HT1080 (cell line): ENCODE data around the gene OPN4. TPM values are rescaled to one million over a fixed set of nuclear protein-coding genes. Genes with fewer than 3 reads are reported as not detected.

Experiments
- DNase-seq: peaks from one replicate; pipeline ENCODE4 v3.0.0-alpha.2; 2015; ENCODE audit warnings: low read depth
- total RNA-seq: library from RNA; depleted of rRNA; stranded (reverse); fragments of >200 nt; shearing (Covaris generic); gene quantifications from 2 replicates; pipeline ENCODE4 v1.2.3, GENCODE V29; 2014

OPN4 gene
- total RNA-seq, 1 experiment from 2014 or later = not detected

DNA sequence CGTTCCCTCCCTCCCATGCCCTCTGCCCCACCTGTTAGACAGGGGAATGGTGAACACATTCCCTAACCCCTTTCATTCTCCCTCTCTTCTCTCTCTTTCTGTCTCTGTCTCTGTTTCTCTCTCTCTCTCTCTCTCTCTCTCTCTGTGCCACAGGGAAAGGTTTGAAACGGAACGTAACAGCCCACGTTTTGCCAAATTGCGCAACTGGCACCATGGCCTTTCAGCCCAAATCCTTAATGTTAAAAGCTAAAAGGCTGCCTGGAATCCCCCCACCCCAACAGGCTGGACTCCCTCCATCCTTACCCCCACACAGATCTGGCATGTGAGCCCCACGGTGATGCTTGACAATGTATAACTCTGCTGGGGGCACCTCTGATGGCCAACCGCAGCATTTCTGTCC, 44.8 kb downstream of the OPN4 start:
- no peak for DNase-seq

DNA sequence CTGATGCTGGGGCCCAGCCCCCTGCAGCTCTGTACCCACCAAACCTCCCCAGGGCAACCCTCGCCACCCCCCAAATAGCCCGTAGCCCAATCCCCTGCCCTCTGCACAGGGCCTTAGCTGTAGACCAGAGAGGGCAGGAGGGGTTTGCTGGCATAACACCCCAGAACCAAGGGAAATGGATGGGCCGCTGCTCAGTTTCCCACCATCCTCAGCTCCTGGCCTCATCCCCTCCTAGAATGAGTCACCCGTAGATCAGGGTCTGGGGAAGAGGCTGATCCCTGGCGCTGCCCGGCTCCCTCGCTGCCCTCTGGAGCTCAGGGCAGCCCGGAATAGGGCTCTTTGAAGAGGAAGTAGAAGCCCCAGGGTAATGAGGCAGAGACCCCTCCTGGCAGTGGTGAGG, 45.2 kb downstream of the OPN4 start:
- DNase-seq = peak; percentile 21

DNA sequence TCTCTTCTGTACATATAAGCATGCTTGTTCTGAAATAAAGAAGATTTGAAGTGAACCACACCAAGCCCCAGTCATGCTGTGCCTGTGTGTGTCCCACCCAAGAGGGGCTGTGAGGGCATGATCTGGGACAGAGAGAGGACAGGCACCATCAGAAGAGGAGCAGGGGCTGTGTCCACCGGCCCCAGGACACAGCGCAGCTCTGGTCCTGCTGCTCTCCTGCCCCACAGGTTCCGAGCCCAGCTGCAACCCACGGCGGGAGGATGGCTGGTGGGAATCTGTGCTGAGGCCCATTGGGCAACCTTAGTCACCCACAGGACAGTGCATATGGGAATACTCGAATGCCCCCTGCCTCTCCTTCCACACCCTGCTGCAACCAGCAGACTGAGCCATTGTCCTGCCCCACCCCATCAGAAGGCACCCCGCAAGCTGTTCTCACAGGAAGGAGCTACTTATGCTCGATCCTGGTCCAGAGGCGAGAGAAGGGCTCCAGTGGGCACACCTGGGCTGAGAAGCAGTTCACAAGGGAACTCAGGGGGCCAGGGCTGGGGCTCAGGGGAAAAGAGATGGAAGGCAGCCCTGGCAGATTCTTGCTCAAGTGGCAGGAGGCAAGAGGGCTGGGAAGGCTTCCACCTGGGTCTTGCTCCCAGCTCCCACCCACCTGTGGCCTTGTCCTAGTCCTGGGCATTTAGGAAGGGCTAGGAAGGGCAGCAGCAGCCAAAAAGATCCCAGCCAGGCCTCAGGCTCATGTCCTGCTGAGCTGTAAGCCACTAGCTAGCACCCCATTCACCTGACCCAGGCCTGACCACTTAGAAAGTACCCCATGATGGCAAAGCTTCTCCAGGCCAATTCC, 45.9 kb downstream of the OPN4 start:
- no peak for DNase-seq

DNA sequence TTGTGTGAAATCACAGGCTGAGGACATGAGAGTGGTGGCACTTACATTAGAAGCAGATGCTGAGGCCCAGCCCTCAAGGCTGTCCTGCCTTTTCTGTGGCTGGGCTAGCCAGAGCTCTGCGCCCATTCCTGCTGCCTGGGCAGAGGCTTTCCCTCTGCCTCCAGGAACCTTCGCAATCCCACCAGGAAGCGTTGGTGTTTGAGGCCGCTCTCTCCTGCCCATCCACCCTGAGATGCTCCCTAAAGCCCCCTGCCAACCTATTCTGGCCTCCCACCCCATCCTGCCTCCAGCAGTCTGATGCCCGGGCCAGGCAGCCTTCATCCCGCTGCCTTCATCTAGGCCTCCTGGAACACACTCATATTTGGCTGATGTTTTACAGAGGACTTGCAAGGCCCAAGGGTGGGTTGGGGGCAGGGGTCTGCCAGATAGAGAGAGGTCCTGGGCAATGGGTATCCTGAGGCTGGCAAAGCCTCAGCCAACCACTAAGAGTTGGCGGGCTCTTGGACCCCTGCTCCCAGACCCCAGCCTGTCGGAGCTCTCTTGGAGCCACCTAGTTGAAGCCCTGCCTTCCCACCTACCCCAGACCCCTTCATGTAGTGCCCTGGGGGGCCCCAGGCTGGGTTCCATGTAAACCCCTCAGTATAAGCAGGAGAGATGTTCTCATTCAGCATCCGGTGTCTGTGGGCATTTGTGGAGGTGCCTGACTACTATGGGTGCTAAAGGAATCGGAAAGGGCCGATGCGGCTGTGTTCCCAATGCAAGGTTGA, 46.7 kb downstream of the OPN4 start:
- no peak for DNase-seq

DNA sequence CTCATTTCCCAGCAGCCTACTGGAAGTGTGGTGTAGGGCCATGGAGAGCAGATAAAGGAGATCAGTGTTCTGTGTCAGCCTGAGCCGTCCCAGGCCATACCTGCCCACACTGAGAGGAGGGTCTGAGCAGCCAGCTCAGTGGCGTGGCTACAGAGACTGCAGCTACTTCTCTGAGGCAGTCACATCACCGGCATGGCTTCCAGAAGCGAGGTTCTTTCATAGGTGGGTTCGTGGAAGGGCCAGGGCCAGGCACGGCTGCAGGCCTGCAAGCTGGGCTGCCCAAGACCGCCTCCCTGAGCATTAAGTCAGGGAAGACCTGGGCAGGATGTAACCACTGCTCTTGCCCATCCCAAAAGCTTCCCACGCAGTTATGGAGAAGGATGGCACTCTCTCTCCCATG, 48.8 kb downstream of the OPN4 start:
- DNase-seq = no peak

DNA sequence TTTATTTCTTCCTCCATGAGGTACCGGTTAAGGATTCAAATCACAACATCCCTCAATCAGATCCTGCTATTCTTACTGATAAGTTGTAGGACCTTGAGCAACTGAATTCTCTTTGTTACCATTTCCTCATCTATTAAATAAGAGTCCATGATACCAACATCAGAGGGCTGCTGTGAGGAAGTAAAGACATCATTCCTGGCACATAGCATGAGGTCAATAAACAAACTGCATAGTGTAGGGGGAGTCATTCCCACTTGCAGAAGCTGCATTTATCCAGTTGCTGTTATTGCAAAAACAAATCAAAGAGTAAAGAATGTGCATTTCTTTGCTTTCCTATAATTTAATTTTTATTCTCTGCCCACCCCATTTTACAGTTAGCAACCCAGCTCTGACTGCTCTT, 50.8 kb downstream of the OPN4 start:
- no peak for DNase-seq

DNA sequence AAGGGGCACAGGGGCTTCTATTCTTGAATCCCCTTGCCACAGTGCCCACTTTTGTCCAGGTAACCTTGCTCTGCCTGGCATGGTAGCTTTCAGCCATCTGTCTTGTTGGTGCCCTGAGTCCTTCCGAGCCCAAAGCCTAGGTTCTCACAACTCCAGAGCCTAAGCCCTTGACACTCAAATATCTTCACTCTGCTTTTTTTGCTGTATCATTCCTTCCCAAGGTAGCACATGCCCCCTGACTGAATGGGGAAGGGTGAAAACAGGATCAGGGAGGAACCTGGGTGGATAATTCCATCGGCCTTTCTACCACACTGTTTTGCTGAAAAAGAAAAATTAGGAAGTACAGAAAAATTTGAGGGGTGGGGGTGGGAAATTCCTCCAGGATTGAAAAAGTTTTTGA, 51.6 kb downstream of the OPN4 start:
- no peak for DNase-seq

DNA sequence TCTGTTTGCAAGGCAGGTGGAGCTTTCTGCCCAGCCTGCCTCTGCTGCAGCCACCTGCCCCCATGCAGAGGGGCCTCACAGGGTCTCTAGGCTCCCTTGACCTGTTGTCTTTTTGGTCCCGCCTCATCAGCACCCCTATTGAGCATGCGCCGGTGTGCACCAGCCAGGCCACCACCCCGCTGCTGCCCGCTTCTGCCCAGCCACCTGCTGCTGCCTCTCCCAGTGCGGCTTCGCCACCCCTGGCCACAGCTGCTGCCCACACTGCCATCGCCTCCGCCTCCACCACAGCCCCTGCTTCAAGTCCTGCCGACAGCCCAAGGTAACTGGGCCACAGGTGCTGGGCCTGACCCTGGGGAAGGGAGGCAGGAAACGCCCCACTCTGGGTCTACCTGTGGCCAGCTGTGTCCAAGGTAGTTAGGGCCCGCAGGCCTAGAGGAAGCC, 52.1 kb downstream of the OPN4 start:
- no peak for DNase-seq

DNA sequence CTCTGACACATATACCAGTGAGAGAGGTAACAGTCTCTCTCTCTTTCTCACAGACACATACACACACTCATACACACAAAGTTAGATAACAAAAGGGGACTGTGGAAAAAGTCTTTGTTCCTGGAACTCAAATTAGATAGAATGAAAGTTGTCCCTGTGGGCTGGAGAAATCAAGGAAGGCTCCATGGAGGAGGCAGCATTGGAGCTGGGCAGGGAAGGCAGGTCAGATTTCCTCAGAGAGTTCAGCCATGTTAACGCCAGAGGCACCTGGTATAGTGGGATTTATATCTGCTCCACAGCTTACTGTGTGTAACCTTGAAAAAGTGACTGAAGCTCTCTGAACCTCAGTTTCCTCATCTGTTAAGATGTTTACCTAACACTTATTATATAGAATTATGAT, 52.6 kb downstream of the OPN4 start:
- no peak for DNase-seq

DNA sequence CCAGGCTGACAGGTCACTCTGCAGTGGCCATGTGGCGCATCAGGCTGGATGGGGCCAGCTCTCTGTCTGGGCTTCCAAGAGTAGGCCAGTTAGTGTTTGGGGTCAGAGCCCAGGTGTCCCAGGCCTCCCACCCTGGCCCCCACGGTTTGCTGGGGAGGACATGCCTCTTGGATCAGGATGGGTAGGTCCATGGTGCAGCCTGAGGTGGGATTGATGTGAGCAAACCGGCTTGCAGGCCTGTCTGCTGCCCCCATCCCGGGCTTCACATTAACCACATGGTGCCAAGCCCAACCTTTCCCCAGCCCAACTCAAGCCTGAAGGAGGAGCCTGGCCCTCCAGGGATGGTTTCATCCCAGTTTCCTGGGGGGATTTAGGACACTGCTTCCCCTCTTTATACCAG, 53.2 kb downstream of the OPN4 start:
- no peak for DNase-seq

DNA sequence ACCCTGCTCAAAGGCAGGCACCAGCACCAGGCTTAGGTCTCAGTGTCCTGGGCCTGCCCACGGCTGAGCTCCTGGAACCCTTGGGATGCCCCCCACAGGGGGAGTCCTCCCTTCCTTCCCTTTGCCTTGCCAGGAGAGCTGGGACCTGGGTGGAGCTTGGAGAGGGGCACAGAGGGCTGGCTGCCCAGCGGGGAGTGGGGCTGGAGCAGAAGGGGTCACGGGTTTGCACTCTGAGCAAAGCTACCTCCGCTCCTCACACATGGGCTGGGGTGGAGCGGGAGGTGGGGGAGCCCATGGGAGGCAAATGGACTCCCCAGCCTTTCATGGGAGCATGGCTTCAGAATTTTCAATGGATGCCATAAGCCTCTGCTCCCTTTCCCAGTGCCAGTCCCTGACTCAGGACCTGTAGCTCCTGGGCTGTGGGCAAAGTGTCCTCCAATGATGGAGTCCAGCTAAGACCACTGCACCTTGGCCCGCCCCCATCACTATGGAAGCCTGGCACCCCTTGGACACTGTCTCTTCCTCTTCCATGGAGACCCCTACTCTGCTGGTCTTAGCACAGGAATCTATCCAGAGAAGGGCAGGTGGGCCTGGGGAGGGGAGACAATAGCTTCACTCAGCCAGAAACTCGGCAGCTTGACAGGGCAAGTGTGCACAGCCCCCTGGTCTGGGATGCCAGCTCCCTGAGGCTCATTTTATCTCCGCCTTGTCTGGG, 53.9 kb downstream of the OPN4 start:
- no peak for DNase-seq

DNA sequence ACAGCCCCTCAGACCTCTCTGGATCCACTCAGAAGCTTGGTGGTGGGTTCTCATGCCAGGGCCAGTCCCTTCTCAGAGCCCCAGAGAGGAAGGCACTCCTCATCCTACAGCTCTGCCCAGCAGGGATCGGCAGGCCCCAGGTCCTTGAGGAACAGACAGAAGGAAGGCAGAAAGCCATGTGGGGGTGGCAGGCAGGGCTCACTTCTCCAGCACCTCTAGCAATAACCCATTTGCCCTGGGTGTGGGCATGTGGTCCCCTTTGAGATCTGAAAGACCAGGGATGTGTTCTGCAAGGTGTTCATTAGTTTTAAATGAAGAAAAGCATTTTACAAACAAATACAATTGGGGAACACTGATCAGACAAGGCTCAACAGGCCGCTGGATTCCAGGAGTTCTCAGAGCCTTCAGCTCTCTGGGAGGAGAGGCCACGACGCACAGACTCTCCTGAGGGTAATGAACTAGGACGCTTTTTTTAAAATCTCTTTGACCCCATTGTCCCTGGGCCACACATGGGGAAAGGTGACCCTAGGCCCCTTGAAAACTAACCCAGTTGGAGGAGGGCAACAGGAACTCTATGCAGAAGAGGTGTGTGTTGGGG, 54.5 kb downstream of the OPN4 start:
- no peak for DNase-seq

DNA sequence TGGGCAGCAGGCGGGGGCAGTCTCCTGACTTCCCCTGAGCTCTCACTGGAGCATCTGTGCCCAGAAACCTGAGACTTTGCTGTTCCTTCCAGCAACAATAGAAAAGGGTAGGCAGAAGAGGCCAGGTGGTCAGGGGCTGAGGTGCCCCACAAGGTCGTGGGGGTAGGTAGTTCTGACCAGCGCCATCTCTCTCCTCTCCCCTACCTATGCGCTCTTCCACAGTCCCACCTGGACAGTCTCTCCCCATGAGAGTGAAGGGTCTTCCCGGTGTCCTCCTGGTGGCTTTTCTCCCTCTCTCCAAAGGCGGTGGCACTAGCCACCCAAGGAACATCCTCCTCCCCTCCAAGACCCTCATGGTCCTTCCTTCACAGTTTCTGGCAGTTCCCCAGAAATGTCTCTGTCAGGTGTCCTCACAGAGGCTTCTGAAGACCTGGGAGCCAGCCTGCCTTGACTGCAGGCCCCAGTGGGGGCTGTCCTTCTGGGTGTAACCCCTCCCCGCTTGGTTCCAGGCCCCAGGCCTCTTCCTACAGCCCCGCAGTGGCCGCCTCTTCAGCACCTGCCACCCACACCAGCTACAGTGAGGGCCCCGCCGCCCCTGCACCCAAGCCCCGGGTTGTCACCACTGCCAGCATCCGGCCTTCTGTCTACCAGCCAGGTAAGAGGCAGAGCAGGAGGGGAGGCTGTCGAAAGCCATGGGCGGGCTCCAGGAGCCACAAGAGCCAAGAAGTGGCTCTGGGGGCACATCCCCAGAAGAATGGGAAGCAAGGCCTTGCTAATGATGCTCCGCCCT, 55.2 kb downstream of the OPN4 start:
- no peak for DNase-seq

DNA sequence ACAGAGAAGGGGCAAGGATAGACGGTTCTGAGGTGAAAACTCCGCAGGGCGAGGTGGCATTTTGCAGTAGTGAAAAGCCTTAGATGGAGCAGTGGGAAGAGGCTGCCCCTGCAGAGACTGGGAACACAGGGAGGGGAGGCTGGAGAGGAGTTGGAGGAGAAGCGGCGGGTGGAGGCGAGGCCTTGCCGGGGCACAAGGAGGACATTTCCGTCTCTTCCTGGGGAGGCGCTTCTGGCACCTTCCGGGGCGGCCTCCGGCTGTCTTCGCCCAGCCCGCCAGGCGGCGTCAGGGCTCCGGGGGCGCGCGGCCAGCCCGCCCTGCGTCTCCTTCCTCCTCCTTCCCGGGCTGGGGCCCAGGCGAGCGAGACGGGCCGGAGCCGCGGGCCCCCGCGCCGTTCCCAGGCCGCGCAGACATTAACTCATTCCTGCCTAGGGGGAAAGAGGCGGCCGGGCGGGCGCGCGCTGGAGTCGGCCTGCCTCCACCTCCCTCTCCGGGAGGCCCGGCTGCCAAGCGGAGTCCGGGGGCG, 56.7 kb downstream of the OPN4 start:
- DNase-seq = peak; percentile 89

DNA sequence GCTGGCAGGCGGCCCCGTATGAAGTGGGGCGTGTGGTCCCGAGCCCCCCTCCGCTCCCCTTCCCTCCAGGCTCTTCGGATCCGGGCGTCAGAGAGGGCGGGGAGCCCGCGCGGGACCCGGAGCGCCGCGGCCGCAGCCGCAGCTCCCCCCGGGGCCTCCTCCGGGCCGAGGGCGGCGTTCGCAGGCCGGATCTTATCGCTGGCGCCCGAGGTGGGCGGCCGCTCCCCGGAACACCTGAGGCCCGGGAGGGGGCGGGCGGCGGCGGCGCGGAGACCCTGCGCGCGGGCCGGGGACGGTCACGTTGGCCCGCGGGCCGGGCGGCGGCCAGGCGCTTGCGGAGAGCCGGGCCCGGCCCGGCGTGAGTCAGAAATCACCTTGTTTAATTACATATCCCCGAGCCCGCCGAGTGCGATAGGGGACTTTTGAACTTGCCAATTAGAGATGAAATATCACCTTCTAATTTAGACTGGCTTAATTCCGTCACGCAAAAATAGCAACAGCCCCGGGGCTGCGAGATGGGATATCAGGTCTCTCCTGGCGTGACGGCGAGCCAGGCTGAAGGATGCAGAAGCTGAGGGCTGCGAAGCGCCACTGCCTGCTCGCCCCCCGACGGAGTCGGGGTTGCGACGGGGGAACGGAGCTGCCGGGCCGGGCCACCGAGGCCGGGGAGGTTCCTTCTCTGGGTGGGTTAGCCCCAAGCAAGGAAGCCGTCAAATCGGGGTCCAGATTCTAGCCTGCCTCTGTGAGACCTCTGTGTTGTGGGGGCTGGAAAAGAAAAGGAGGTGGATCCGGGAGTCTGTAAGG, 57.4 kb downstream of the OPN4 start:
- peak; percentile 43 for DNase-seq

DNA sequence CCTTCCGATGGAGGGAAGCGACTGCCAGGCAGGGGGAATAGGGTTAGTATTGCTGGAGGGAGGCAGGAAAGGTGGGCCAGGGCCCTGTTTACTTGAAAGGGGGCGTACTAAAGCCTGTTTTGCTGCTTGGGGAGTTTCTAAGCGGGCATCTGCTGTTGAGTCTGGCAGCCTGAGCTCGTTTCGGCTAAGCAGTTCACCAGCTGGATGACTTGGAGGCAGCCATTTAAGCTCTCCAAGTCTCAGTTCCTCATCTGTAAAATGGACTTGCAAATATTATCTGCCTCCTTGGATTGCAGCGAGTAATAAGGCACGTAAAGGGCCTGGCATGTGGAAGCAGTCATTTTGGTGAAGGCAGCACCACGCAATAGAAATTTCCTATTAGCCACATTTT, 58.0 kb downstream of the OPN4 start:
- no peak for DNase-seq

DNA sequence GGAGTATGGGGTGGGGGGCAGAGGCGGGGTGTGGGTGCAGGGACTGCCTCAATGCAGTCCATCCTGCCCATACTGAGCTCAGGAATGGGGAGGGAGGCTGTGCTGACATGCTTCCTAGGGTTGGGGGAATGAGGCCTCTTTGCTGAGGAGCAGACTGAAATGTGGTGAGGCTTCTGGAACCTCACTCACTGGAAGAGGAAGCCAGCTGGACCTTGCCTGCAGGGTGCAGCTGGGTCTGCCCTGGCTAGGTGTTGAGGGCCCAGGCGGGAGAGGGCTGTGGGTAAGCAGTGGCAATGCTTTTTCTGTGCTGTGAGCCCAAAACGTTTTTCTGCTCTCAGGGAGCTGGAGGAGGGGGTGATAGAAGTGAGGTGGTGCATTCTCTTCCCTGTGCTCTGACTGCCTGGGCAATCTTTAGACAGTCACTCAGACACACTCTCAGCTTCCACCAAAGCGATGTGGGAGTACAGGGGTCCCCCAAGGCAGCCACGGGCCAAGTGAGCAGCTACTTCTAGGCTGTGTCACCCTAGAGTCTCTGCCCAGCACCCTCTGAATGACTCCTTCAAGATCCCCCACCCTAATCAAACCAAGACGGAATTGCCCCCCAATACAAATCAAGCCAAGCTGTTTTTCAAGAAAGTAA, 60.9 kb downstream of the OPN4 start:
- no peak for DNase-seq

DNA sequence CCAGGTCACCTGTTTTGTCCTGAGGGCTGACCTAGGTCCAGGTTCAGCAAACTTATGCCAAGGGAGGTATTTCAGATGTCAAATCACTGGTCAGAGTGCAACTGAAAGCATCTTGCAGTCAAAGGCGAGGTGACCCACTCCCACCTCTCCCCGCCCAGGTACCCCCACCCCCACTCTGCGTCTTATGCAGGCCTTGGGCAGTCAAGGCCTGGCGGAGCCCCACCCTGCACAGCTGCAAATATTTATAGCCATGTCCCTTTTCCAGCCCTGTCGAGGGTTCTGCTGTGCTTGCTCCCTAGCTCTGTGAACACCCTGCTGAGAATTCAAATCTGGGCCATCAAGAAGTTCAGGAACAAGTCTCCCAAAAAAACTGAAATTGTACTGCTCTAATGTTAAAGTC, 61.5 kb downstream of the OPN4 start:
- DNase-seq = no peak
